Gastrocnemius medialis (tissue), 4 donors: ENCODE measurements around the gene DDR2.

Experiments
- CTCF ChIP-seq, 5 experiments: fragments of 450-650 bp in 3 of 5; fragments of 200-600 bp in 2 of 5; sonication (generic) in 2 of 5; IDR thresholded peaks in 4 of 5; conservative IDR thresholded peaks in 1 of 5; 1 replicate in 4 of 5; 2 replicates in 1 of 5; pipeline ENCODE4 v1.5.1; 2016 to 2019; ENCODE audit warnings: antibody characterized with exemption in 5 of 5, mild to moderate bottlenecking in 3 of 5, moderate library complexity in 3 of 5
- POLR2A ChIP-seq, 2 donors: fragments of 450-650 bp; IDR thresholded peaks; one replicate each; pipeline ENCODE4 v1.6.1; 2017; ENCODE audit warnings: antibody characterized with exemption in 2 of 2, mild to moderate bottlenecking in 2 of 2, moderate library complexity in 2 of 2

DNA sequence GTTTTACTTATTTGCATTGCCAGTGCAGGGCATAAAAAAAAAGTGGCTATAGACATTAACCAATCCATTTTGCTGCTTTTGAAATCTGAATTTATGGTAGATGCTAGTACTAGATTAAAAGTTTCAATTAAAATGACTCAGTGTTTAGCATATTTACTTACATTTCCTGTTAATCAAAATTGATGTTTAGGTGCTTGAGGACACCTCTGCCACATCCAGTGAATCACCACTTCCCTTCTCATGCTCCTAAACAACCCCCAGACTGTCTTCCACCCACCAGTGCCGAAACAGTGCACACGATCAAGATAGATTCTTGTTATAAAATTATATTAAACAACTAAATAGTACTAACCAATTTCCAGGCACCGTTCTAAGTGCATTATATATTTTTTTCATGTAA lies 191.0 kb downstream of the DDR2 start:
- TF ChIP-seq CTCF (IDR thresholded peaks at IDR 0.05 in 4 of 5, conservative IDR thresholded peaks at IDR 0.05 in 1 of 5) (no peak), POLR2A (IDR thresholded peaks at IDR 0.05) (no peak)
